ENCODE results near the gene ELK1. TPM values are rescaled to one million over a fixed set of nuclear protein-coding genes. Genes with fewer than 3 reads are reported as not detected.
A peak's percentile ranks its signal among the peaks of the same experiment; 100 is the strongest.

ELK1 gene
- total RNA-seq, 4 donors from 2014 or later = 11.6 to 27.5 (median 18.6) TPM

DNA sequence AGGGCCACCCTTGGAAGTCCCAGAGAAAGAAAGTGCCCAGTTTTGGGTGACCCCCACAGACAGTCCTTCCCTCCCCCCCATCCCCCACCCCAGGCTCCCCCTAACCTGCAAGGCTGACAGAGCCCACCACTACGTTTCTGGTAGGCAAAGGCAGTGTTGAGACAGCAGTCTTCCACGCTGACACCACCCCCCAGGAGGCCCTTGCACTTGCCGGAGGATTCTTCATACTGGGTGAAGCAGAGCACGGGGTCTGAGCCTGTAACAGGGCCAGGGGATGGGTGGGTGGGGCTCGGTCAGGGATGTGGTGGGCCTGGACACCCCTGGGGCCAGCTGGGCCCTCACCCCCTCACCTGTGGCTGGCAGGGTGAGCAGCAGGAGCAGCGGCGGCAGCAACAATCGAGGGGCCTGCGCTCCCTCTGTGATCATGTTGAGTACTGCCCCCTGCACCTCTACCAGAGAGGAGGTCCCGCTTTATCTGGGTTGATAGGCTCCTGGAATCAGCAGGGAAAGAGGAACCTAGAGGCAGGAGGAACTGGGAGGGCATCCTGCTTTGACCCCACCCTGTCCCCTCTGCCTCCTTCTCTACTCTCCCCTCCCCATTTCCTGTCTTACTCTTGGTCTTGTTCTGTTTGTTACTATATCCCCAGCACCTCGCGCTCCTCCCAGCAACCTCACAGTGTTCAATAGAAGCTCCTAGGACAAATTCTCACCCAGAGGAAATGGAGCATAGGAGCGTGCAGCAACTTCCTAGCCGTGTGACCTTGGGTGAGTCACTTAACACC, 20.8 kb downstream of the ELK1 start, which contains the start of gene CFP:
CFP (minus strand) TSS at position 512 of the 782 bp plus-strand sequence; CDS start at position 426, 86 bp downstream.
- DNase-seq = no peak
- H3K27me3 ChIP-seq = no peaks in the 10 kb centered on the region
- intact Hi-C loops (cut with DNase I; ENCODE audit: low total_unique reads) (loop anchor here (10.0 kb wide), 1 partner anchor 55 kb away; no protein-coding TSS in a partner anchor), in situ Hi-C loops (cut with MboI; ENCODE audit: low pct_ligation_motif_present in 1 of 4, low pct_unique_long_range_greater_than_20kb in 1 of 4, low sequenced_read_pairs in 3 of 4) (no loop called here)
- H3K4me3 ChIP-seq = no peak within 1 kb of the TSS
- no peak within 1 kb of the TSS for H3K27ac ChIP-seq
- no peaks in the 10 kb centered on the region for H3K36me3 ChIP-seq
- TF ChIP-seq EP300 (IDR thresholded peaks at IDR 0.05; ENCODE audit: low read depth) (no peak), POLR2A (IDR thresholded peaks at IDR 0.05) (no peak), POLR2AphosphoS5 (IDR thresholded peaks at IDR 0.05) (no peak)
- TF ChIP-seq, protein P1, sequence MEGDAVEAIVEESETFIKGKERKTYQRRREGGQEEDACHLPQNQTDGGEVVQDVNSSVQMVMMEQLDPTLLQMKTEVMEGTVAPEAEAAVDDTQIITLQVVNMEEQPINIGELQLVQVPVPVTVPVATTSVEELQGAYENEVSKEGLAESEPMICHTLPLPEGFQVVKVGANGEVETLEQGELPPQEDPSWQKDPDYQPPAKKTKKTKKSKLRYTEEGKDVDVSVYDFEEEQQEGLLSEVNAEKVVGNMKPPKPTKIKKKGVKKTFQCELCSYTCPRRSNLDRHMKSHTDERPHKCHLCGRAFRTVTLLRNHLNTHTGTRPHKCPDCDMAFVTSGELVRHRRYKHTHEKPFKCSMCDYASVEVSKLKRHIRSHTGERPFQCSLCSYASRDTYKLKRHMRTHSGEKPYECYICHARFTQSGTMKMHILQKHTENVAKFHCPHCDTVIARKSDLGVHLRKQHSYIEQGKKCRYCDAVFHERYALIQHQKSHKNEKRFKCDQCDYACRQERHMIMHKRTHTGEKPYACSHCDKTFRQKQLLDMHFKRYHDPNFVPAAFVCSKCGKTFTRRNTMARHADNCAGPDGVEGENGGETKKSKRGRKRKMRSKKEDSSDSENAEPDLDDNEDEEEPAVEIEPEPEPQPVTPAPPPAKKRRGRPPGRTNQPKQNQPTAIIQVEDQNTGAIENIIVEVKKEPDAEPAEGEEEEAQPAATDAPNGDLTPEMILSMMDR (IDR thresholded peaks at IDR 0.05) = no peak
- H3K9me3 ChIP-seq = no peaks in the 10 kb centered on the region
- 65% methylated on average over 14 of the region's 14 CpGs; no CpG with 5 or more reads in 1 of the 2 donors for WGBS, 2 donors (ENCODE audit: low coverage in 1 of 2)
- H3K4me1 ChIP-seq = no peaks in the 10 kb centered on the region

DNA sequence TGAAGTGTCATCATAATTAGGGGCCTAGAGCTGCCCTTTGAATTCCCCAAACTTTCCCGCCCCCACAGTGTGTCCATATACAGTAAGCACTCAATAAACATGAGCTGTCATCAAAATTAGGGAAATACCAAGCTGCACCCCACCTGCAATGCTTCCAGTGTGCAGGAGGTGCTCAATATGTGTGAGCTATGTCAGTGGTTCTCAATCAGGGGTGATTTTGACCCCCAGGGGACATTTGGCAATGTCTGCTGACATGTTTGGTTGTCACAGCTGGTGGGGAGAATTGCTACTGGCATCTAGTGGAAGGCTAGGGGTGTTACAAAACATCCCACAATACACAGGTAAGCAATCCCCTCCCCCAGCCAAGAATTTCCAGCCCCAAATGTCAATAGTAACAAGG, 21.4 kb downstream of the ELK1 start:
- Histone ChIP-seq H3K27ac (no peak overlapping the region), H3K4me3 (no peak overlapping the region), H3K27me3 (no peaks in the 10 kb centered on the region), H3K36me3 (no peaks in the 10 kb centered on the region), H3K9me3 (no peaks in the 10 kb centered on the region), H3K4me1 (peaks cover 0 to under 1% (median 0%) of the 10 kb centered on the region in 4 donors)
- WGBS, 2 donors (ENCODE audit: low coverage in 1 of 2) = 82% methylated on average over 1 of the region's 1 CpG; no CpG with 5 or more reads in 1 of the 2 donors
- in situ Hi-C loops (cut with MboI; ENCODE audit: low pct_ligation_motif_present in 1 of 4, low pct_unique_long_range_greater_than_20kb in 1 of 4, low sequenced_read_pairs in 3 of 4) (no loop called here), intact Hi-C loops (cut with DNase I; ENCODE audit: low total_unique reads) (no loop called here)
- DNase-seq = no peak
- TF ChIP-seq, protein P1 (IDR thresholded peaks at IDR 0.05) = no peak
- TF ChIP-seq POLR2A (IDR thresholded peaks at IDR 0.05) (no peak), POLR2AphosphoS5 (IDR thresholded peaks at IDR 0.05) (no peak), EP300 (IDR thresholded peaks at IDR 0.05; ENCODE audit: low read depth) (no peak)

DNA sequence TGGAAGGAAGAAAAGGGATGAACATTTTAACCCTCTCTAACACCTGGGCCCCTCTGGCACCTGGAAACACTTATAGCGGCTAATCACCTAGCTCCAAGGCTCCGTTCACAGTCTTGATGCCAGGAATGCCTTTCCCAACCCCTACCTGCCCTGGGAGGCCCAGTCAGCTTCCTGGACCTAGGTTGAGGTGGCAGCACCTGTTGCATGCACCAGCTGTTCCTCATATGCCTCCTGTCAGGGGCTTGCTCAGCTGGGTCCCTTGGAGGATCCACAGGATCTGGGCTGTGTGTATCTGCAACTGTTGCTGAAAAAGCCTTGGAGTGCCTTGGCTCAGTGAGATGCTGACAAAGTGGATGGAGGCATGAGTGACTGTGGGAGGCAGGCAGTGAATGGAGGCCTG, 25.0 kb downstream of the ELK1 start:
- intact Hi-C loops (cut with DNase I; ENCODE audit: low total_unique reads) = no loop called here
- Histone ChIP-seq H3K27me3 (no peaks in the 10 kb centered on the region), H3K36me3 (no peaks in the 10 kb centered on the region), H3K9me3 (no peaks in the 10 kb centered on the region), H3K4me3 (no peak overlapping the region), H3K27ac (no peak overlapping the region), H3K4me1 (peaks cover 0 to 4% (median 0%) of the 10 kb centered on the region in 4 donors)
- in situ Hi-C loops (cut with MboI; ENCODE audit: low pct_ligation_motif_present in 1 of 4, low pct_unique_long_range_greater_than_20kb in 1 of 4, low sequenced_read_pairs in 3 of 4) = no loop called here
- 84% methylated on average over 2 of the region's 2 CpGs; no CpG with 5 or more reads in 1 of the 2 donors for WGBS, 2 donors (ENCODE audit: low coverage in 1 of 2)
- DNase-seq = no peak
- TF ChIP-seq EP300 (IDR thresholded peaks at IDR 0.05; ENCODE audit: low read depth) (no peak), POLR2A (IDR thresholded peaks at IDR 0.05) (no peak), POLR2AphosphoS5 (IDR thresholded peaks at IDR 0.05) (no peak)
- TF ChIP-seq, protein P1 (IDR thresholded peaks at IDR 0.05) = no peak

DNA sequence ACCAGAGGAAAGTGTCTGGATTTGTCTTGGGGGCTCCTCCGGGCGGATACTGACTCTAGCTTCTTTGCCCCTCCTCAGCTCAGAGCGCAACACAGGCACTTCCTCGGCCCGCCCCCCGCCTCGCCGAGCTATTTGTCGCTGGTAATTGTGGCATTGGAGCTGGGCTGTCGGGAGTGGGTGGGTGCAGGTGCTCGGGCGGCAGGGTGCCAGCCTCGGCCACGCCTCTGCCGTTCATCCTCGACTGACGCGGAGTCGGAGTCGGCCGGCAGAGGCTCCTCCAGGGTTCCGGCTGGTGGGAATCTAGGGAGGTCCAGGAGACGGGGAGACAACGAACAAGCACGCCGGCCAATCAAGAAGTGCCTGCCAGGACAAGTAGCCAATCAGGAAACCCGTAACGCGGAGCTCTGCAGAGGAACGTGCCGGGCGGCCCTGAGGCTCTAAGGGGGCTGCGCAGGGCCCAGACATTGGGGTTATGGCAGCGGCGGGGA, 26.8 kb downstream of the ELK1 start:
- peaks cover 0 to 4% (median 2%) of the 10 kb centered on the region in 4 donors for H3K4me1 ChIP-seq
- H3K9me3 ChIP-seq = no peaks in the 10 kb centered on the region
- DNase-seq = peak; percentile 34
- intact Hi-C loops (cut with DNase I; ENCODE audit: low total_unique reads) = no loop called here
- WGBS, 2 donors (ENCODE audit: low coverage in 1 of 2) = 20% methylated on average over 35 of the region's 35 CpGs; no CpG with 5 or more reads in 1 of the 2 donors
- no peaks in the 10 kb centered on the region for H3K36me3 ChIP-seq
- H3K27me3 ChIP-seq = peaks cover 5% of the 10 kb centered on the region
- no peak overlapping the region for H3K27ac ChIP-seq
- no peak for TF ChIP-seq POLR2AphosphoS5 (IDR thresholded peaks at IDR 0.05)
- TF ChIP-seq EP300 (IDR thresholded peaks at IDR 0.05; ENCODE audit: low read depth) = no peak
- TF ChIP-seq, protein P1 (IDR thresholded peaks at IDR 0.05) = no peak
- TF ChIP-seq POLR2A (IDR thresholded peaks at IDR 0.05) = no peak
- in situ Hi-C loops (cut with MboI; ENCODE audit: low pct_ligation_motif_present in 1 of 4, low pct_unique_long_range_greater_than_20kb in 1 of 4, low sequenced_read_pairs in 3 of 4) = no loop called here
- peak overlapping the region in 1 of 4 donors; percentile 24 for H3K4me3 ChIP-seq
